Fibroblast of lung (primary cell): Measurements from ENCODE around the gene PMEPA1. TPM values are rescaled to one million over a fixed set of nuclear protein-coding genes. Genes with fewer than 3 reads are reported as not detected.

Source experiments
- DNase-seq, 2 donors: peaks; one replicate each; pipeline versions ENCODE4 v3.0.0 to v3.0.0-alpha.2; 2010; ENCODE audit warnings: low read depth in 2 of 2
- H2AFZ ChIP-seq: 2 replicates; pipeline ENCODE4 v1.5.1; 2012; ENCODE audit warnings: low read length, control low read depth, inconsistent platforms
- H3K27ac ChIP-seq: 2 replicates; pipeline ENCODE4 v1.5.1; 2011; ENCODE audit warnings: low read length, control low read depth; ENCODE audit not compliant: insufficient read depth
- H3K27me3 ChIP-seq: 2 replicates; pipeline ENCODE4 v1.5.1; 2011; ENCODE audit warnings: mild to moderate bottlenecking, low read length; ENCODE audit not compliant: control insufficient read depth, insufficient read depth
- H3K36me3 ChIP-seq: 2 replicates; pipeline ENCODE4 v1.5.1; 2011; ENCODE audit warnings: low read length; ENCODE audit not compliant: control insufficient read depth, insufficient read depth
- H3K4me1 ChIP-seq: 2 replicates; pipeline ENCODE4 v1.5.1; 2011; ENCODE audit warnings: low read length; ENCODE audit not compliant: control insufficient read depth, insufficient read depth; ENCODE audit errors: extremely low read depth
- H3K4me2 ChIP-seq: 2 replicates; pipeline ENCODE4 v1.5.1; 2011; ENCODE audit warnings: low read length, control low read depth; ENCODE audit not compliant: insufficient read depth; ENCODE audit errors: extremely low read depth
- H3K4me3 ChIP-seq, 4 experiments: fragments of 200-600 bp in 1 of 4; sonication (generic) in 1 of 4; replicated peaks in 1 of 4; 2 replicates each; pipeline ENCODE4 v1.5.1; 2011 to 2016; ENCODE audit warnings: low read length in 4 of 4, low read depth in 3 of 4, mild to moderate bottlenecking in 3 of 4, control low read depth in 2 of 4, inconsistent platforms in 1 of 4, mixed read lengths in 1 of 4; ENCODE audit not compliant: insufficient read depth in 1 of 4; ENCODE audit errors: control extremely low read depth in 1 of 4
- H3K79me2 ChIP-seq: 2 replicates; pipeline ENCODE4 v1.5.1; 2012; ENCODE audit warnings: mild to moderate bottlenecking, low read length, inconsistent platforms; ENCODE audit not compliant: control insufficient read depth, insufficient read depth
- H3K9ac ChIP-seq: 2 replicates; pipeline ENCODE4 v1.5.1; 2011; ENCODE audit warnings: mild to moderate bottlenecking, low read length, control low read depth; ENCODE audit not compliant: insufficient read depth
- H3K9me3 ChIP-seq: 2 replicates; pipeline ENCODE4 v1.5.1; 2012; ENCODE audit warnings: low read depth, low read length; ENCODE audit not compliant: control insufficient read depth, insufficient read depth
- H4K20me1 ChIP-seq: 2 replicates; pipeline ENCODE4 v1.5.1; 2011; ENCODE audit warnings: low read length; ENCODE audit not compliant: control insufficient read depth, insufficient read depth; ENCODE audit errors: extremely low read depth
- EZH2 ChIP-seq: IDR thresholded peaks from 2 replicates; pipeline ENCODE4 v1.5.1; 2012; ENCODE audit warnings: low read length, control low read depth, mild to moderate bottlenecking; ENCODE audit errors: missing control alignments
- polyA plus RNA-seq, 2 donors: library from polyadenylated mRNA; depleted of rRNA in 1 of 2; stranded (reverse) in 1 of 2; unstranded in 1 of 2; fragments of >200 nt; gene quantifications; 2 replicates each; pipeline ENCODE4 v1.2.1, GENCODE V29; 2011 to 2012; ENCODE audit warnings: missing spikeins in 1 of 2
- total RNA-seq: library from RNA; depleted of rRNA; stranded (reverse); fragments of >200 nt; gene quantifications from 2 replicates; pipeline ENCODE4 v1.2.1, GENCODE V29; 2014
- TF ChIP-seq, protein P1 (sequence below), 2 donors: IDR thresholded peaks in 1 of 2; conservative IDR thresholded peaks in 1 of 2; 1 replicate in 1 of 2; 2 replicates in 1 of 2; pipeline ENCODE4 v1.5.1; 2011 to 2012; ENCODE audit warnings: low read length in 2 of 2, control low read depth in 1 of 2, inconsistent platforms in 1 of 2, low read depth in 1 of 2, mild to moderate bottlenecking in 1 of 2

The PMEPA1 gene
- total and polyA plus RNA-seq, 2 donors (not counting 1 experiment from before 2014, with no cell fraction given), result 0.19 to 0.33 TPM

DNA sequence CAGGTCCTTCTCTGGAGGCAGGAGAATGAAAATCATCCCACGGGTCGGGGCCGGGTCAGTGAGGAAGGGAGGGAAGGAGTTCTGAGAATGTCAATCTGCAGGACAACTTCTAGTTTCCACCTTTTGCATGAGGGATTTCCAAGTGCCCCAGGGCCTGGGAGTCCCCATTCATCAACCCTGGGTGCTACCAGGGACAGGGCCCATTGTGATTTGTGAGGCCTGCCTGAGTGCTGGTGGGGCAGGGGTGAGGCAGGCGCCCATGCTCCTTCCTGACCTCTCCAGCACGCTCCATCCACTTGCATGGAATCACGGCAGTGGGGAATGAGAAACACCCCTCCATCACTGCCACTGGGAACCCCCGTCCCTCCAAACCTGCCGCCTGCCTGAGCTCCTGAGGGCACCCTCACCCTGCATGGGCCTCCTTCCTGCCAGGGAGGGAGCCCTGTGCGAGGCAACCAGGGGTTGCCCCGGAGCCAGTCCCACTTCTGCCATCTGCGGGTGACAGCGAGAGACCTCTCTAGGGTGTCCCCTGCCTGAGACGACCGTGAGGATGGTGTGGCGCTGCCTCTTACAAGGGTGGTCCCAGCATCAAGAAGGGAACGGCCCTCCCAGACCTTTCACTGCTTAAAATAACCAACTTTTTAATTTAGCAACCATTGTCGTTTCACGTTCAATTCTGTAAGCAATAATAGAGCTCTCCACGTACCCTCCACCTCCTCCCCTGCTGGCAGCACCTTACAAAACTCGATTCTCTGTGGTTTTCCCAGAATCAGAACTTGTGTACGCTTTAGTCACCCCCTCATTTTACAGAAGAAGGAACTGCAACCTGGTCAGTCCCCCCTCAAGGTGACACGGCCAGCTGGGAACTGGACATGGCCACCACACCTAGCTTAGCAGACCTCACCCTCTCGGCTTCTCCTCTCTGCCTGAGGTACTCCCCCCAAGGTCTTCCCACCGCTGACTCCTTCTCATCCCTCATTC, 28.6 kb downstream of the PMEPA1 start:
- DNase-seq, result no peak
- no peaks in the 10 kb centered on the region for H3K9me3 ChIP-seq
- H3K4me3 ChIP-seq, result no peak overlapping the region
- H3K4me1 ChIP-seq, result no peaks in the 10 kb centered on the region
- no peaks in the 10 kb centered on the region for H4K20me1 ChIP-seq
- H3K4me2 ChIP-seq, result no peak overlapping the region
- H3K36me3 ChIP-seq, result no peaks in the 10 kb centered on the region
- no peak overlapping the region for H3K27ac ChIP-seq
- no peak overlapping the region for H2AFZ ChIP-seq
- no peaks in the 10 kb centered on the region for H3K79me2 ChIP-seq
- TF ChIP-seq, protein P1, sequence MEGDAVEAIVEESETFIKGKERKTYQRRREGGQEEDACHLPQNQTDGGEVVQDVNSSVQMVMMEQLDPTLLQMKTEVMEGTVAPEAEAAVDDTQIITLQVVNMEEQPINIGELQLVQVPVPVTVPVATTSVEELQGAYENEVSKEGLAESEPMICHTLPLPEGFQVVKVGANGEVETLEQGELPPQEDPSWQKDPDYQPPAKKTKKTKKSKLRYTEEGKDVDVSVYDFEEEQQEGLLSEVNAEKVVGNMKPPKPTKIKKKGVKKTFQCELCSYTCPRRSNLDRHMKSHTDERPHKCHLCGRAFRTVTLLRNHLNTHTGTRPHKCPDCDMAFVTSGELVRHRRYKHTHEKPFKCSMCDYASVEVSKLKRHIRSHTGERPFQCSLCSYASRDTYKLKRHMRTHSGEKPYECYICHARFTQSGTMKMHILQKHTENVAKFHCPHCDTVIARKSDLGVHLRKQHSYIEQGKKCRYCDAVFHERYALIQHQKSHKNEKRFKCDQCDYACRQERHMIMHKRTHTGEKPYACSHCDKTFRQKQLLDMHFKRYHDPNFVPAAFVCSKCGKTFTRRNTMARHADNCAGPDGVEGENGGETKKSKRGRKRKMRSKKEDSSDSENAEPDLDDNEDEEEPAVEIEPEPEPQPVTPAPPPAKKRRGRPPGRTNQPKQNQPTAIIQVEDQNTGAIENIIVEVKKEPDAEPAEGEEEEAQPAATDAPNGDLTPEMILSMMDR (conservative IDR thresholded peaks at IDR 0.05 in 1 of 2, IDR thresholded peaks at IDR 0.05 in 1 of 2; ENCODE audit: low read depth in 1 of 2, low read length in 2 of 2), result no peak
- no peak for TF ChIP-seq EZH2
- H3K27me3 ChIP-seq, result peaks cover 9% of the 10 kb centered on the region
- H3K9ac ChIP-seq, result no peak overlapping the region

DNA sequence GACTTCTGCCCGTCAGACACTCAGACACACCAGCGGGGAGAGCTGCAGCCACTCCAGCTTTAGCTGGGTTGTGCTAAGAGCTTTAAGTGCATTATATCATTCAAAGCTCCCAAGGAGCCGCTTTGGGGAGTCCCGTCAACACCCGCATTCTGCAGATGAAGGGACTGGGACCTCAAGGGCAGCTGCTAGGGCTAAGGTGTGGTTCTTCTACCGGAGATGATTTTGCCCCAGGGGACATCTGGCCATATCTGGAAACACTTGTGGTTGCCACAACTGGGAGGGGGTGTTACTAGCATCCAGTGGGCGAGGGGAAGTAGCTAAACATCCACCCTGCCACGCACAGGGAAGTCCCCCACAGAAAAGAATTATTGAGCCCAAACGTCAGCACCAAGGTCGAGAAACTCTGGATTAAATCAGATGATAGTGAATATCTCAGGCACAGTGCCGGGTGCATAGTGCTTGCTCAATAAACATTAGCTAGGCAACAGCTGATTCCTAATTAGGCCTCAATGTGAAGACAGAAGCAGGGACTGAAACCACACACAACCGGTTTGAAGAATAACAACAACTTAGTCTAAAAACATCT, 29.6 kb downstream of the PMEPA1 start:
- Histone ChIP-seq H4K20me1 (no peaks in the 10 kb centered on the region), H3K27ac (no peak overlapping the region), H3K4me3 (no peak overlapping the region), H3K9me3 (no peaks in the 10 kb centered on the region), H3K36me3 (no peaks in the 10 kb centered on the region), H2AFZ (no peak overlapping the region), H3K27me3 (peaks cover 3% of the 10 kb centered on the region), H3K9ac (no peak overlapping the region), H3K4me2 (no peak overlapping the region), H3K4me1 (no peaks in the 10 kb centered on the region), H3K79me2 (no peaks in the 10 kb centered on the region)
- DNase-seq, result no peak
- TF ChIP-seq, protein P1 (conservative IDR thresholded peaks at IDR 0.05 in 1 of 2, IDR thresholded peaks at IDR 0.05 in 1 of 2; ENCODE audit: low read depth in 1 of 2, low read length in 2 of 2), result no peak
- no peak for TF ChIP-seq EZH2

DNA sequence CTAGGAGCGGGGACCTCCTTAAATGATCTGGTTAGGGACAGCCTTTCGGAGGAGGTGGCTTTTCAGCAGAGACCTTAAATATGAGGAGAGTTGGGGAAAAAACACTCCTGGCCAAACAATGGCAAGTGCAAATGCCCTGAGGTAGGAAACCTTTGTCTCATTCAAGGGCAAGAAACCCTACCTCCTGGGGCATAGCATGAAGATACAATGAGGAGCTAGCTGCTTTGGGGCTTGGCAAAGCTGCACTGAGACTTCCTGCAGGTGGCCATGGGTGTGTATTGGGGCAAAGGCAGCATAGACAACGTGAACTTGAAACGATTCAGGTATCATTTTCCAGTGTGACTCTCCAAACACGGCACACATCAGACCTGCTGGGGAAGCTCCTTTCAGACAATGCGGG, 30.7 kb downstream of the PMEPA1 start:
- Histone ChIP-seq H3K79me2 (no peaks in the 10 kb centered on the region), H3K27me3 (peaks cover 3% of the 10 kb centered on the region), H2AFZ (no peak overlapping the region), H3K4me2 (no peak overlapping the region), H3K9me3 (no peaks in the 10 kb centered on the region), H3K4me3 (no peak overlapping the region), H3K27ac (no peak overlapping the region), H3K36me3 (no peaks in the 10 kb centered on the region), H3K4me1 (no peaks in the 10 kb centered on the region), H4K20me1 (no peaks in the 10 kb centered on the region), H3K9ac (no peak overlapping the region)
- TF ChIP-seq, protein P1 (conservative IDR thresholded peaks at IDR 0.05 in 1 of 2, IDR thresholded peaks at IDR 0.05 in 1 of 2; ENCODE audit: low read depth in 1 of 2, low read length in 2 of 2), result no peak
- TF ChIP-seq EZH2, result no peak
- DNase-seq, result no peak
